HG03060 (cell line): ENCODE measurements around the gene CAP2.
"Not testable (repeated sequence)": the region's sequence is repeated elsewhere in the genome, so short reads cannot be mapped to it uniquely, and the experiment has no call there.

Experiments used
- ATAC-seq: cut with Tn5 transposase; IDR thresholded peaks from one replicate; pipeline ENCODE4 v1.9.1; 2021; ENCODE audit warnings: low read depth, moderate number of reproducible peaks; ENCODE audit not compliant: unreplicated experiment

The CAP2 gene

DNA sequence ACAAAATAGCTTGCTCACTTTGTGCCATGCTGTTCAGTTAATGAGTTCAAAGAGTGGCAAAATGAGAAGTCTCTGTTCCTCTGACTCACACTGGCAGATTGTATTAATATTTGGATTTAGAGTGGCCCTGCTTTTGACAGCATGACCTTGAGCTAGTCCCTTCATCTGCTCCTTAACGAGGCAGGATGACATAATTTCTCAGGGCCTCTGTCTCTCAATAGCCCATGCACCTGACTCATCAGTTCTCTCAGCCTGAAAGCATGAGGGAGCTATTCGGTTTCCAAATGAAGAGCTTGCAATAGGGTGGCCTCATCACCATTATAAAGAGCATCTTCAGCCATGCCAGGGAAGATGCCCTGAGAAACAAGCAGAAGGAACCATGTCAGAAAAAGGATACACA, 38.2 kb downstream of the CAP2 start:
- no peak for ATAC-seq

DNA sequence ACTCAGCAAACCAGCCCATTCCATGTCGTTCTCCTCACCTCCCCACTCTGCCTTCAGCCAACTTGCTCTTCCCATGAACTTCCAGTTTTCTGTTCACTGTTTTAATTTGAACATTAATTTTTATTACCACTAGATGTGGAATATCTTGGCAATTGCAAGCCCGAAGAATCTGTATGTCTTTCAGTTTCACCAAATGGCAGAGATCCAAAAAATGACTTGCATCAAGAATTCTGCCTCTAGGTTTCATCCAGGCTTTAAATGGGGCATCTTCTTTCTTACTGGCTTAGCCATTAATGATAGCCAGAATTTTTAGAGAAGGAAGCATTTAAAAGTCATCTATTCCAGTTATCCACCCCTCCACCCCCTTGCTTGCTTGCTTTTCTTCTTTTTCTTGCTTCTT, 39.0 kb downstream of the CAP2 start:
- ATAC-seq: no peak

DNA sequence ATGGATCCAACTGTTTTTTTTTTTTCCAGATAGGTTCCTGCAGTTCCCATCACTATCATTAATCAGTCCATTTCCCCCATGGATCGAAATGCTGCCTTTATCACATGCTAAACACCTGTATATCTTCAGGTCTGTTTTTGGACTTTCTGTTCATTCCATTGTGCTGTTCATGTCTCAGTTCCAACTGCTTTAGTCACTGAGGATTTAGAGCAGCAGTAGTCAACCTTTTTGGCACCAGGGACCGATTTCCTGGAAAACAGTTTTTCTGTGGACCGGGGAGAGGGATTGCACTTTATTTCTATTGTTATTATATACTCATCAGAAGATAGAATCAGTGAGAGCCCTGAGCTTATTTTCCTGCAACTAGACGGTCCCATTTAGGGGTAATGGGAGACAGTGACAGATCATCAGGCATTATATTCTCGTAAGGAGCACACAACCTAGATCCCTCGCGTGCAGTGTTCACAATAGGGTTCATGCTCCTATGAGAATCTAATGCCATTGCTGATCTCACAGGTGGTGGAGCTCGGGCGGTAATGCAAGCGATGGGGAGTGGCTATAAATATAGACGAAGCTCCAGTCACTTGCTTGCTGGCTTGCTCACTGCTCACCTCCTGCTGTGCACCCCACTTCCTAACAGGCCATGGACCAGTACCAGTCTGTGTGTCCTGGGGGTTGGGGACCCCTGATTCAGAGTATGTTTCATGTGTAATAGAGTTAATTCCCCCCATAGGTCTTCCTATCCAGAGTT, 46.0 kb downstream of the CAP2 start:
- ATAC-seq: no peak

DNA sequence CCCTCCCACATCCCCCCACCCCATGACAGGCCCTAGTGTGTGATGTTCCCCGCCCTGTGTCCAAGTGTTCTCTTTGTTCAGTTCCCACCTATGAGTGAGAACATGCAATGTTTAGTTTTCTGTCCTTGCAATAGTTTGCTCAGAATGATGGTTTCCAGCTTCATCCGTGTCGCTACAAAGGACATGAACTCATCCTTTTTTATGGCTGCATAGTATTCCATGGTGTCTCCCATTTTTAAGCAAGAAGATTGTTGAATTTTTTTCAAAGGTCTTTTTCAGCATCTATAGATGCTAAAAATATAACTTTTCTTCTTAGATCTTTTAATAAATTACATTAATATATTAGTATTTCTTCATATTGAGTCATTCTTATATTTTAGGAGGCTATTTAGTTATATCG, 47.4 kb downstream of the CAP2 start:
- not testable (repeated sequence) for ATAC-seq

DNA sequence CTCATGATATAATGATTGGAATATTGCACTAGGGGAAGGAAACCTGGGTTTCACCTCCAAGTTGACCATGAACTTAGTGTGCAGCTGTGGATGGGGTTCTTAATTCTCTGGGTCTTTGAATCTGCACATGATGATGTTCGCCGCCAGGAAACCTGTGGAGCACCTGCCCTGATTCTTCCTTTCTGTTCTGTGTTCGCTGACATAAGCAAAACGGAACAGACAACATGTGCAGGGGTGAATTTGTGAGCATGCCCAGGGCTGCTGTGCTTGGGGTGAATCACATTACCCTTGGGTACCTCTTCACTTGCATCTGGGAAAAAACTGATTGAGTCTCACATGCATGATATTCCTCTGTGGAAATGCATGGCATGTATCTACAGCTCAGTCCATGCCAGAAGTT, 48.8 kb downstream of the CAP2 start:
- ATAC-seq: no peak

DNA sequence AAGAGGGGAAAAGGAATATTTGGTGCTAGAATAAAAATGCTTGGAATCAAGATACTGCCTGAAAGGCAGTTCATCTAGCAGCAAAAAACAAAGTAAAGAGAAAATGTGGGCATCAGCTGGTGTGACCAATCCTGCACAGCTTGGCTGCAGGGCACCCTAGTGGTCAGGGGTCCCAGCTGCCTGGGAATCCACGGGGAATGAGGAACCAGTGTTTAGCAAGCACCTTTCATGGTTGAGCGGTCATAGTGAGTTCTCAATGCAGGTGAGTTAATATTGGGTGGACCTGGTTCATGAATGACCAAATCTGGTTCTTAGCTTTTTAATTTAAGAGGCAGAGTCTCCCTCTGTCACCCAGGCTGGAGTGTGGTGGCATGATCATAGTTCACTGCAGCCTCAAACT, 53.3 kb downstream of the CAP2 start:
- no peak for ATAC-seq

DNA sequence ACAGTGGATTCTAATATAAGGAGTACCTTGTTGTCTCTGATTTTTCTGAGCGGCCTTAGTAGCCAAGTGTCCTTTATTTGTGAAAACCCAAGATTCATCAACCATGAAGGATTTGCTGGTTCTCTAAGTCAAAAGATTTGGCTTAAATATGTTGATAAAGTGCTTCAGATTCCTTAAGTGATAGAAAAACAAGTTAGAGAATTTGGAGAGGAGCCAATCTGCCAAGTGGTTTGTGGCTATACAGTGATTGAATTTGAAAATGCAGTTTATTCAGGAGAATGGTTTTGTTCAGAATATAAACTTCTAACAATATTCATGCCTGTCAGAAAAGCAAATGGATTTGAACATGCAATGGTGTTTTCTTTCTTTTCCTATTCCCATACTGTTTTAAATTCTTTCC, 54.8 kb downstream of the CAP2 start:
- ATAC-seq: no peak

DNA sequence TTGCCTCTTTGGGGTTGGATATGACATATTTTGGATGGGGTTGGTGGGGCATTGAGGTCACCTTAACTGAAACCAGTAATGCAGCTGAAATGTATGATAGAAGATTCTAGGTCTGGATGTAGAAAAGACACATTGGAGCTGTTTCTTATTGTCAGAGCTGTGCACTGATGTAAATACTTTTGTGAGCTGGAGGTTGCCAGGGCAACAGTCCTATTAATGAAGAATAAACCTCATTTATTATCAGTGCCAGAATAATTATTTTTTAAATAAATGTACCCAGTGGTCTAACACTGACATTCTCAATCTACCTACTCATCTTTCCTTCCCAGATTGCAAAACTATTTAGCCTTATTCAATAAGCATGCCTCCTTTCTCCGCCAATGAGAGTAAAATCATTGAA, 57.0 kb downstream of the CAP2 start:
- ATAC-seq: no peak

DNA sequence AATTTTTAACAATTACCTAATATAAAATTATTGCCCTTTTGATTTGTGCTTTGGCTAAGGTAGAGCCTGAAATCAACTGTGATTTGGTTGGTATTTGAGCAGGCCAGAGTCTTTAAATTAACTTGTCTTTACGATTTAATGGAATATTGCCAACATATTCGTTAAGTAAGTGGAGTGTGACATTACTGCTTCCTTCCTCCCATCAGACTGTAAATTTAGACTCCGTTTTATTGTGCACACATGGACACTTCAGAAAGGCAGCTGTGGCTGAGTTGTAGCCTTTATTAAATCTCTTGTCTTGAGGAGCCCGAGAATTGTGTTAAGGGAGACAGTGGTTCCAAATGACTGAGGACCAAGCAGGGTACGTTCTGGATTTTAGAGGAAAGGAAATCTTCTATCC, 57.4 kb downstream of the CAP2 start:
- ATAC-seq: no peak

DNA sequence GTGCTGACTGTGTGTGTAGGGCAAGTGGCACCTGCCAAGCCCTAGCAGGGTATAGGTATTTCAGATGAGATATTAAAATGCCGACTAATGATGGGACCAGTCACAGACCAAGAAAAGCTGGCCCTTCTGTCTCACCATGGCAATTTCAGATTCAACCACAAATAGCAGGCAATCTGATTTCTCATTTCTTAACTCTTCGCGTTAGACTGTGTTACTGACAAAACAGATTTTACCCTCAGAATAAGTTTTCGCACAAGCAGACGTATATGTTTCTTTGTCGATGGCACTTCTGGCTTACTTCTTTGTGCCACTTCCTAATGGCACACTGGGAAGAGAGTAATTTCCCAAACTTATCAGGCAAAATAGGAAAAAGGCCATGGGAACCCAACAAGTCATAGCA, 58.7 kb downstream of the CAP2 start:
- ATAC-seq: no peak

DNA sequence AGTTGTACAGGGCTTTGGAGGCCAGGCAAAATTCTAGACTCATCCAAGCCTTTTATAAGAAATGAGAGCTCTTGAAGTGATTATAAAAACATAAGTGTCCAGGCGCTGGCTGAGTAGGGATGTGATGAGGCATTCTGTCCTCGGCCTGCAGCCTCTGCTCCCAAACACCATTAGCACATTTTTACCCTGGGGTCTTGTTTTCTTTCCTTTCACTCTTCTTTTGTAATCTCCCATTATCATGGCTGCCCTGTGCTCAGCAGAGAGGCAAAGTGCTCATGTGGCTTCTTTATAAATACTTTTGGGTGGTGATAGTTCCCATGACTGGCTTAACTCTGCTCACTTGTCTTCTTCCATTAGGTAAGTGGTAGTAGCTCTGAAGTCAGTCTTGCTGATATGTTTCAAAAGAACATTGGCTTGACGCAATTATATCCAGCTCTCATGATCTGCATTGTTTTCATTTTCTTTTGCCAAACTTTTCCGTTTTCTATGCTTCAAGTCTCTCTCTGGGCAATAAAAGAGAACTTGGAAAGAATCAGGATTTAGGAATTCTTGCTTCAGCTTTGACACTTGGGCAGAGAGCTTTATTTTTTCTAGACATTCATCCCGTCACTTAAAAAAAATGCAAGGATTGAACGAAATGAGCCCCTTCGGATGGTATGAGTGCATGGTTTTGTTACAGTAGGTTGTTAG, 61.1 kb downstream of the CAP2 start:
- no peak for ATAC-seq

DNA sequence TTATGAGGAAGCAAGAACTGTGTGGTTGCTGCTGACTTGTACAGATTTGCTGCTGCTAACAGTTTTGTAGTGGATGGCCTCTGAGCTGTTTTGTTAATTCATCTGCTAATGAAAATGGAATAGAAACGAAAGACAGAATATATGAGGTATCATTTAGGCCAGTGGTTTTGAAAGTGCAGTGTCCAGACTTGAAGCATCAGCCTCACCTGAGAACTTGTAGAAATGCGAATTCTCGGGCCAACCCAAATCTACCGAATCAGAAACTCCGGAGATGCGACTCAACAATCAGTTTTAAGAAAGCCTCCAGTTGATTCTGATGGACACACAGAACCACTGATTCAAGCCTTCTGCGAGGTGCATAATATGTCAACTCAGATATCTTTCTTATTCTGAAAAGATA, 62.5 kb downstream of the CAP2 start:
- no peak for ATAC-seq

DNA sequence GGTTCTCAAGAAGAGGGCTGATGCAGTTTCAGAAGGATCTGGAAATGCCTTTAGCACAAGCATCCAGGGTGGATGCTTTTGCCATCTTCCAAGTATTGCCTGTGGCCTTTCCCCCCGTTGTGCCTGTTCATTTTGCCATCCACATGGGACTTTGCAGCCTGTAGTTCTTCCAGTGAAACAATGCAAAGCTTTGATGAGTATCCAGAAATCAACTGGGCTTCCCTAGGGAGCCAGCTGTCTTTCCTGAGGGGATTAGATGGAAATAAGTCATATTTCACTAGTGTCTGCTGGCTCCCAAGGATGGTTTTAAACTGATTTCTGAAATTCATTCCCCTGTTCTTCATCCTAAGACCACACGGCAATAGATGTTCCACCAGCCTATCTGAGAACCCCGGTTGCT, 63.3 kb downstream of the CAP2 start:
- ATAC-seq: no peak

DNA sequence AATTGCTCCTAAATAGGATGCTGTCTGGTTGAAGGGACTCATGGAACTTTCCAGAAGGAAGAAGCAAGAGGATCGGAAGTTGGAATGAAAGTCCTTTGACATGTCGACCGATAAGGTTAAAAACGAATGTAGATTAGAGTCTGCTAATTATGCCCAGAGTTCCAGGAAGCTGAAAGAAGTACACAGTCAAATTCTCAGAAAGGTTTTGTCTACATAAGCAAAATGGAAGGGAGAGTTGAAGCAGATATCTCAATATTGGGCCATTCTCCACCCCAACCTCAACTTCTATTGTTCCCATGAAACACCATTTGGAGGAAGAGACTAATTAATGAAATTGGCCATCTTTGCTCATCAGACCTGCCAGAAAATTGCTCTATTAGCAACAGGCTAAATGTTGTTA, 64.0 kb downstream of the CAP2 start:
- ATAC-seq: no peak

DNA sequence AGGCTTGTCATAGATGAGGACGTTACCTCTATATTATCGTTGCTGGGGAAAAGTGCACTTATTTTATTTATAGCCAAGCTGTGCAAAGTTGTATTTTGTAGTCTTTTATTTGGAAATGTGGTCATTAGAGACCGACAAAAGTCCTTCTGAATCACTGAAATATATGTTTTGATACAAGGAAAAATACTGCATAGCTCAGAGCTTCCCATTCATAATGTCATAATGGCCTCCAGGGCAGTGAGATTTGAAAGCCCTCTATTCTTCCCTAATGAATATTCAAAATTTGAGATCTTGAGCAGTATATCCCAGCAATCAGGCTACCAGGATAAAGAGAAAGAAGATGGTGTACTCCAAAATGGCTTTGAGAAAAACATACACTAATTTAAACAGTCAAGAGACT, 64.6 kb downstream of the CAP2 start:
- no peak for ATAC-seq

DNA sequence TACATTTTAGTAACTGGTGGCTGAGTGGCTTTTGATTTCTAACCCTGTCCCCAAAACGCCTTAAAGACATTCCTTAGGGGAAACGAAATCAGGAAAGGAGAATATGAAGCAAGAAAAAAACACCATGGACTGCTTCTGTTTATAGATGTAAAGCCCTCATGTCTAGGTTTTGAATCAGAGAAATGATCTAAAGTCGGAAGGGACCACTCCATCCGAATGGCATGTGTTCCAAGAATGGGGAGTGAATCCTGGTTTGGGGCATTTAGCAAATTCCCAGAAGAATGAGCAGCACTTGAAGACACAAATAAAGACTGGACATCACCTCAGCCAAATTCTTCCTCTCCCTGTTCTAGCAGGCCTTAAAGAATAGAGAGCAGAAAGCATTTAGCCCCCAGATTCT, 65.6 kb downstream of the CAP2 start:
- ATAC-seq: no peak

DNA sequence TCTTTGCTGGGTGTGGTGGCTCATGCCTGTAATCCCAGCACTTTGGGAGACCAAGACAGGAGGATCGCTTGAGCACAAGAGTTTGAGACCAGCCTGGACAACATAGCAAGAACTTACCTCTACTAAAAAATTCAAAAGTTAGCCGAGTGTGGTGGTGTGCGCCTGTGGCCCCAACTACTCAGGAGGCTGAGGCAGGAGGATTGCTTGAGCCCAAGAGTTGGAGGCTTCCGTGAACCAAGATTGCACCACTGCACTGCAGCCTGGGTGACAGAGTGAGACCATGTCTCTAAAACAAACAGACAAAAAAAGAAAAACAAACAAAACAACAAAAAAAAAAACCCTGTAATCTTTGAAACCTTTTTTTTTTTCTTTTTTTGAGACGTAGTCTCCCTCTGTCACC, 67.5 kb downstream of the CAP2 start:
- ATAC-seq: no peak

DNA sequence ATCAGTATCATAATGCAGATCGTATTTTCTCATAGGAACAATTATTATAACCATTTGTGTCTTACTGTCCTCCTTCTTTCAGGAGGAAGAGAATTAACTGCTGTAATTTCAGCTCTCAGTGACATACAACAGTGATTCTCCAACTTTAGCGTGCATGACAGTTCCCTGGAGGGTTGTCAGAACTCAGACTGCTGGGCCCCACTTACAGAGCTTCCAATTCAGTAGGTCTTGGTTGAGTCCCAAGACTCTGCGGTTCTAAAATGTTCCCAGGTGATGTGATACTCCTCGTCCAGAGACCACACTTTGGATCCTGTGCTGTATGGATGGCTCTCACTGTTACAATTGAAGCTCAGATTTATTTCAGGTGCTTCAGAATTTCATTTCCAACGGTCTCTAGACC, 72.8 kb downstream of the CAP2 start:
- no peak for ATAC-seq

DNA sequence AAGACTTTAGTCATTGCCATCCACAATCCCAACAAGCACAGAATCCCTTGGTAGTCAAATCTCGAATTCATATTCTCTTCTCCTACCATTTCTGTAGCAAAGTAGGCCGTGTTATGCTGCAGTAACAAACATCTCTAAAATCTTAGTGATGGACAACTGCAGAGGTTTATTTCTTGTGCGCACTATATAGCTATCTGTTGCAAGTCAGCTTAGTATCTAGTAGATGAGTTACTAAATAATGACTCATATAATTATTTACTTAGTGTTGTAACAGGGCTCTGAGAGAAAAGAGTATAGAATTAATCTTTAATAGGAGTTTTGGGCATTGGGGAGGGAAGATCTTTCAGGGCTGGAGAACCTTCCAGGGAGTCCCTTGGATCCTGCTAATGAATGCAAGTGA, 73.3 kb downstream of the CAP2 start:
- ATAC-seq: no peak

DNA sequence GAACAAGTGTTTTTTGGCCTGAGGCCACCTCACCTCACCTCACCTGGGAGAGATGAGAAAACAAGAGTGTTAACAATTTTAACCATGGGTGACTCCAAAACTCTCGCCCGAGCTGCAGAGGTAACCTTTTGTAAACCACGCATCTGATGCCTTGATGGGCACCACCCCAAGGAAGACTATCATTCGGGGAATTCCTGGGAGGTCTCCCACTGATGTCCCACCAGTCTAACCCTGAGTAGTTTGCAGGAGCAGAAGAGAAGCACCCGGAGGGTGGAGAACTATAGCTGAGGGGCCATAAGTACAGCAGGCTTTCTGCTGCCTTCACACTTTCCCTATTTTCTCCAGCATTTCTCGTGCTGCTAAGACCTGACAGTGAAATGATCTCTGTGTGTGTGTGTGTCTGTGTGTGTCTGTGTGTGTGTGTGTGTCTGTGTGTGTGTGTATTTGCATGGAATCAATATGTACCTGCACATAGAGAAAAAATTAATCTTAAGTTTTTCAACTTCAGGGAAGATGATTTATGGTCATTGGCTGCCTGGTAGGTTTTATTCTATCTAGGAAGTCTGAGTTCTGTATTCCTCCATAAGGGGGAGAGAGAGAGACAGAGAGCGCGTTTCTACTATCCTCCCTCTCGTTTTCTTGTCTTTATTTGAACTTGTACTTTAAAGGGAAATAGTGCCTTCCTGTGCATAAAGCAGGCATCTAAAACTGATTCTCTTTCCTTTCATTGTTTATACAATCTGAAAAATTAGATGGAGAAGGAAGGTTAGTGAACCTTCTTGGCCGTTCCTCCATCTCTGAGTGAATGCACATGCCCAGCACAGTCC, 75.8 kb downstream of the CAP2 start:
- ATAC-seq: no peak

DNA sequence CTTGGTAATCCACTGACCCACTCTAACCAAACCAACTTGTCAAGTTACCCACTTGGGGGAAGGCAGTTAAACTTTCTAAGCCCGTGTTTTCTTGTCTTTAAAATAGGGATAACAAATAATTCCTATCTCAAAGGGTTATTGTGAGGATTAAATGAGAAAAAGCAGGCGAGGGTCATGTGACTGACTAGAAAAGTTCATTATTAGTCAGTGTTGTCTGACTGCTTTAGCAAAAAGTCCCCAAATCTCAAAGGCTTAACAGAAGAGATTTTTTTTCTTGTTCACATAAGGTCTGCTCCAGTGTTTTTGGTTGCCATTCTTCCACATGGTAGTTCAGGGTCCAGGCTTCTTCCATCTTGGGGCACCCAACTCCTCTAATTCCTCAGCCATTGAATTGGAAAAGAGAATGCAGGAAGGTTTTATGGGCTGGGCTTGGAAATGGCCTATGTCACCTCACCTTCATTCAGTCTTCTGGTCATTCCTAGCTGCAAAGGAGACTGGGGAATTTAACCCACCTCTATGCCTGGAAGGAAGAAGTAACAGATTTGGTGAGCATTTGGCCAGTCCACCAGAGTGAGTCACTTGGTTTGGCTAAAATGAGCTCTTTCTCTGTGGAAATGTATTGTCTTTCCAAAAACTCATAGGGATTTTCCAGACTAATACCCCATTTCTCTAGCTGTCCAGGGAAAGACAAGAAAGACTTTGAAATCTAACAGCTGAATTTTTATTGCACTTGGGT, 77.0 kb downstream of the CAP2 start:
- ATAC-seq: no peak
